GF-D8 (cell line): ENCODE data around the gene GALNT15.

ENCODE experiments used
- DNase-seq: peaks from one replicate; lab custom pipeline; 2025; lab: John Stamatoyannopoulos, UW

The GALNT15 gene

DNA sequence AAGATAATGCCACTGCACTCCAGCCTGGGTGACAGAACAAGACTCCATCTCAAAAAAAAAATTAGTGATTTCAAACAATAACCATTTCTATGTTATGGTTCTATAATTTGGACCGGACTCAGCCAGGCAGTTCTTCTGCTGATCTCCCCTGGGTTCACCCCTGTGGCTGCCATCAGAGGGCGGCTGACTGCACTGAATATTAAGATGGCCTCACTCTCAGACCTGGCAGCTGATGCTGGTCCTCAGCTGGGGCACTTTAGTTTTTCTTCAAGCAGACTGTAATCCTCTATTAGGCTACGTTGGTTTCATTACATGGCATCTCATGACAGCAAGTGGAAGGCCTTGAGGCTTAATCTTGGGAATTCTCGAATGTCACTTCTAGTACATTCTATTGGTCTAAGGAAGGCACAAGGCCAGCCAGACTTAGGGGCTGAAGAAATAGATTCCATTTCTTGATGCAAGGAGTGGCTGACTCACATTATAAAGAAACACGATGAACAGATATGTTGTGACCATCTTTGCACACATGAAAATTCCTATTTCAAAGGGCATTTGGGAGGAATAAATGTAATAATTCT is 12.8 kb downstream of the GALNT15 start:
- no peak for DNase-seq

DNA sequence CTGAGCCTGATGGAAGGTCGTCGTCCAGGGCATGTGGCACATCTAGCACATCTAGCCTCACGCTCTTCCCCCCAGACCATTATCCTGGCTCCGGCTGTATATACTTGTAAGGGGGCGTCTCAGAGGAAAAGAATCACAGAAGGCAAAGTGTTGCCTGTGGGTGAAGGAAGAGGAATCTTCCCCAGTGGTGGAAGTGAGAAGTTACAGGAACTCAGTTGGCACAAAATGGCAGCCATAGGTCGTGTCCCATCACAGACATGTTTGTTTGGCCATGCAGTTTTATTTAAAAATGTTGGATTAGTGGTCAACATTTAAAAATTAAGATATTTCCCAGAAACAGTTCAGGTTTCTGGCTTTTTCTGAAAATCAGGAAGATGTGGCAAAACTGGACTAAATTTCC is 13.6 kb downstream of the GALNT15 start:
- DNase-seq, result no peak

- no peak for DNase-seq
Observed at GRCh38 chr3:16189201-16189600, 14.7 kb downstream of the GALNT15 start.

- no peak for DNase-seq
Observed at GRCh38 chr3:16190704-16191103, 16.2 kb downstream of the GALNT15 start.

DNA sequence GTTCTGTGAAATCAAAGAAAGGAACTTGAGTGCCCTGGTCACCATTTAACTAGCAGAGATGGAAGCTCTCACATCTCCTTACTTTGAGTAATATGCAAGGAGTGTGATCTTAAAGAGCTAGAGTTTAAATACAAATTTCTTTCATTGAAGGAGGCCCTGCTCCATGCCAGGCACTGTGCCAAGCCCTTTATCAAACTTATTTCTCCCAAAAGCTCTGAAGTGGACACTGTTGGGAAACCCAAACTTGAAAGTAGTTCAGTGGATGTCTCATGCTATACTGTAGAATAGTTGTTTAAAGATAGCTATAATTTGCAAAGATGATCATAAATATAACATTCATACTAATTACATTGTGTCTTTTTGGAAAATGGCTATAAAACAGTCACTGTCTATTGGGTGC is 17.1 kb downstream of the GALNT15 start:
- DNase-seq, result no peak

DNA sequence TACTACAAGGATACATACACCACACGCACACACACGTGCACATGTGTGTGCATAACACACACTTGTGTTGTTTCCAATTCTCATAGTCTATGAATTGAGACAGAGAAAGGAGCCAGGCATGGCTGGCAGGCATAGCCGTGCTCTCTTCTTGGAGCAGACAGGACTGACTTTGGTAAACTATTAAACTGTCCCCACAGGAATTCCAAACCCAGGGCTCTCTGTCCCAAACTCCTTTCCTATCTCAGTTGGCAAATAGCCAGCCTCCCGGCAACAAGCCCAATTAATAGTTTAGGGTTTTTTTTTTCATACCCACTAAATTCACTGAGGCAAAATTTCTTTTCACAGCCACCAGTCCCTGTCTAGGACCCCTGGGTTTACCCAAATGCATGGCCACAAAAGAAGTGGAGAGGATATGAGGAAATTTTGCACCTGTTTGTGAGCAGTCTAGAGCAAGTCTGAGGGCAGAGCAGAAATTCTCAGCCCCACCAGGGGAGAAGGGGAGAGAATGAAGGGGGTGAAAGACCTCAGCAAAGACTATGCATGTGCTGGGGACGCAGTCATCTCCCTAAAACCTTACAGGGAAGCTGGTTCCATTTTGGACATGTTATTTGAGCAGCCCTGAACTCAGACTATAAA is 17.8 kb downstream of the GALNT15 start:
- DNase-seq, result no peak

DNA sequence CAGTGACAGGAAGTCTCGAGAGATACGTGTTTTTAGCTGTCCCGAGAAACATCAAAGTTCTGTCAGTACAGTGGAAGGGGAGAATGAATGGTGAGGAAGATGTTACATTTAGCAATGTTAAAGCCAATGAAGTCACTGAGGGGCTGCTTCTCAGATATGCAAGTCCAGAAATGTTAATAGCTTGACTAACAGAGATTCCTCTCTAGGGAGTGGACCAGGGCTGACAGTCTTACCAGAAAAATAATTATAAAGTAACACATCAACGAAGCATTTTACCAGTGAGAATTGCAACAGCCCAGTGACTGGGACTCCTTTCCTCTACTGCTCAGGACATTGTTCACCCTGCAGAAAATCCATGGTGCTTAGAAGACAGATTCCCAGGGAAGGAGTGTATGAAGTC is 23.9 kb downstream of the GALNT15 start:
- no peak for DNase-seq

DNA sequence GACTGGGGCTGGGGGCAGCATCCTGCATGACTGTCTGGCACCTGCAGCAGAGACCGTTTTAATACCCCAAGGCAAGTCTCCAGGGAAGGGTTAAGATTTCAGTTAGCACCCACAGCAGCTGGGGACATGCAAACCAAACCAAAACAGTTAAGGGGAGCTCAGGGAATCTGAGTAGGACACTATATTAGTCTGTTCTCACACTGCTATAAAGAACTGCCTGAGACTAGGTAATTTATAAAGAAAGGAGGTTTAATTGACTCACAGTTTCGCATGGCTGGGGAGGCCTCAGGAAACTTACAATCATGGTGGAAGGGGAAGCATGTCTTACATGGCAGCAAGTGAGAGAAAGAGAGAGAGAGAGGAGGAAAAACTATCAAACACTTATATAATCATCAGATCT is 25.3 kb downstream of the GALNT15 start:
- DNase-seq, result no peak

DNA sequence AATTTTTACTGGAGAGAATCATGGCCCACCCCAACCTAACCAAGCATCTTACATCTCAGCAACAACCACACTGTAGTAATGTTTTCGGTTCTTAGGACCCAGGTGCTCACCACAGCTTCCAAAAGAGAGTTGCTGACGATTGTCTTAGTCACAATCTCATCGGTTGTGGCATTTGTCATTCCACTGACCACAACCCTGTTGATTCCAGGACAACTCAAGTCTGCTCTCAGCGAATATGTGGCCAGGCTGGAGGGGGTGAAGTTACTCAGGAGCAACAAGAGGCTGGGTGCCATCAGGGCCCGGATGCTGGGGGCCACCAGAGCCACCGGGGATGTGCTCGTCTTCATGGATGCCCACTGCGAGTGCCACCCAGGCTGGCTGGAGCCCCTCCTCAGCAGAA is 25.9 kb downstream of the GALNT15 start:
- DNase-seq, result no peak

DNA sequence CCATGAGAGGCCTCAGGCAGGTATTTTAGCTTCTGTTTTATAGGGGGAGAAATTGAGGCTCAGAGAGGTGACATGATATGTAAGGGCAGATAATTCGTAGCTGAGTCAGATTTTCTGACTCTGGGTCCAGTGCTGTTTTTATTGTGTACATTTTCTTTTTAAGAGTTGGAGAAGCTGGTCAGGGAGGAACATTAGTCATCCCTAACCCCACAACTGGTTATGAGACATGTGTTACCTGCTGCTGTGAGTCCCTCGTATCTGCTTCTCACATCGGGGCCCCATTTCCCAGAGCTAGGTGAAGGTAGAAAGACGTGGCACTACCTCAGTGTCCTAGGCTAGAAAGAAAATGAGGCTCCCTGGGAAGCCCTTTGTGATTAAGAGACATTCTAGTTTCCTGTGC is 28.6 kb downstream of the GALNT15 start:
- no peak for DNase-seq

- no peak for DNase-seq
Observed at GRCh38 chr3:16203671-16204629, 29.5 kb downstream of the GALNT15 start.

DNA sequence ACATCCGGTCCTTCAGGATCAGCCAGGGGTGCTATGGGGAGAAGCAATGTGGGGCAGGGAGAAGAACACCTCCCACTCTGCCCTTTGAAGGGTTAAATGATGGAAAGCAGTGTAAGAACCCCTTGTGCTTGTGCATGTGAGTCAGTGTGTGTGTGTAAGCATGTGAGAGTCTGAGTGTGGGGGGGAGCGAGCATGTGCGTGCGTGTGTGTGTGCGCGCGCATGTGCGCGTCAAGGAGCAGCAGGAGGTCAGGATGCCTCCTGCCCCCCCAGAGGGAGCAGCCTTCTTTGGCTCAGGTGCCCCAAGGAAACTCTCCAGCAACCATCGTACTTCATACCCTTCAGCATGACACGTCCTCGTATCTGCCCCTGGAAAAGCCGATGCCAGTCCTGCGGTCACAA is 30.3 kb downstream of the GALNT15 start:
- no peak for DNase-seq

DNA sequence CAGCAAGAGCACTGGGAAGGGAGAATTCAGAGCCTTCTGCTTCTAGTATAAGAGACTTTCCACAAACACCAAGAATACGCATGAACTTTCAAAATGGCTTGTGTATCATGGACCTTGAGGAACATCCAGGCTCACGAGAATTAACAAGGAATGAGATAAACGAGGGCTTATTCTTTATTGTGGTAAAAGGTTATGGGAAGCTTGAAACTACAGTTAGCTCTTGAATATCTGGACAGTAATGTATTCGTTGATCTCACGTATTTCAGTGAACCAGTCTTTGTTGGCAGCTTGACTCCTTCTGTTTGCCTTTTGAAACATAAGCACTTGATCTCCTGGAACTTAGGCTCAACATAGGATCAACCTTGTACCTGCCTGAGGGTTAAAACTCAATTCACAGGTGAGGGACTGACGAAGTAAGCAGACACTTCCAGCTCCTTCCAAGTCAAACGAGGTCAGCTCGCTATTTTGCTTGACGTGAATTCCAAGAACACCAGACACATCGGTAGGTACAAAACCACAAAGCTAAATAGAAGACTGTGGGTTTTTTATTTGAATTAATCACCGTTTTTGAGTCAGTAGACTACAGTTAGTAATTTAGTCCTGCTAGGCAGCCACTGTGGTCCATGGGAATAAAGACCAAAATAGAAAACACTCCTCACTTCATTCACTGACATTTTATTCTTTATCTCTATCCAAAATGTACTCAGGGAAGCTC is 30.8 kb downstream of the GALNT15 start:
- DNase-seq, result no peak

DNA sequence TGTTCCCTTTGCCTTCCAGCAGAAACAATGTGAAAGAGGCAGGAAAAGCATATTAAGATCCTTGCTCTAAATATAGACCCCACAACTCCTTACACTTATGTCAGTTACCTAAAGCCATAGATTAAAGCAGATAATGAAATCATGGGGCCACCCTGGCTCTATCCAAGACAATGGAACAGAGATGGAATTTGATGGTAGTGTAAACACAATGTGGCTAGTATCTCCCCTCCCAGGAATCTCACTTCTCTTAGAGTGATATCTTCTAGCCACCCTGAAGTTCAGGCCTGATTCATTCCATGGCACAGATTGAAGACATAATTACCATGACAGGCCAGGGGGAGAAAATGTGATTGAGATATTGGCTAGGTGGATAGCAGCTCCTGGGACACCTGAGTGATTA is 32.6 kb downstream of the GALNT15 start:
- no peak for DNase-seq

DNA sequence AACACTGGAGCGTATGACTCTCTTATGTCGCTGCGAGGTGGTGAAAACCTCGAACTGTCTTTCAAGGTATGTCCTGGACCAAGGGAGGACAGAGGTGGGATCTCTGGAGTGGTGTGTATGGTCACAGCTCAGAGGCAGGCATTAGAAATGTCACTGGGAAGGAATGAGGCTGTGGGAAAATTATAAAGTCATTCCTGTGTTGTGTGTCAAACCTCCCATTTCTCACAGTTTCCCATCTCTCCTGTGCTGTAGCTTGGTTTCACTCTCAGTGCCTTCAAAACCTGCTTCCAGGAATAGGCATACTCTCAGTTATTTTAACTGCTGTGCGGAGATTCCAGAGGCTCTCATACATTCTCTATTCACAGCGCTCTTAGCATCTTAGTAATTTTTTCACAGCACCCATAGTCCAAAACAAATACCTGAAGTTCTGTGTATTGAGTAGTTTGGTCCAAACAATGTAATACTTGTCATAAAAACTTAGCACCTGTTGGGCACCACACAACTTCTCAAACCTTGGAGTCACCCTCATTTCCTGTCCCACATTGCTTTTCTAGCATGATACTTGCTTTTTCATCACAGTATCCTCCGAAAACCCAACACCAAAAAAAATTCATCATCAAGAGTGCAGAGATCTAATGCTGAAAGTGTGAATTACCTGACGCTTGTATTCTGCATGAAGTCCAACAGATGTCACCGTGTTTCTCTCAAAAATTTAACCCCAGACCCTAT is 36.9 kb downstream of the GALNT15 start:
- DNase-seq, result no peak

DNA sequence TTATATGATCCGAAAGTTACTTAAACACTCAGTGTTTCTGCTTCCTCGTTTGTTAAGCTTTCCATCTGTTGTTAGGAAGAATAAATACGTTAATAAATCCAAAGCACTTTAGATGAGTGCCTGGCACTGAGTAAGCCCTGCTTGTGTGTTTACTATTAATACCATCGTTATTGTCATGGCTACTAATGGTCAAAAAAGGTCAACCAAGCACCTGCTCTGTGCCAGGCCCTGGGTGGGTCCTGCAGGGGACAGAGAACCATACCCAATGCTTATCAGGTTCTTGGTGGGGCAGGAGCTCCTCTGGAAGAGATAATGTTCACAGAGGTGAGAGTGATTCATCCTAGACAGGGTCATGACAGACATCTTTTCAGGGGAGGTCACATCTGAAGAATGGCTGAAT is 39.9 kb downstream of the GALNT15 start:
- DNase-seq, result no peak

DNA sequence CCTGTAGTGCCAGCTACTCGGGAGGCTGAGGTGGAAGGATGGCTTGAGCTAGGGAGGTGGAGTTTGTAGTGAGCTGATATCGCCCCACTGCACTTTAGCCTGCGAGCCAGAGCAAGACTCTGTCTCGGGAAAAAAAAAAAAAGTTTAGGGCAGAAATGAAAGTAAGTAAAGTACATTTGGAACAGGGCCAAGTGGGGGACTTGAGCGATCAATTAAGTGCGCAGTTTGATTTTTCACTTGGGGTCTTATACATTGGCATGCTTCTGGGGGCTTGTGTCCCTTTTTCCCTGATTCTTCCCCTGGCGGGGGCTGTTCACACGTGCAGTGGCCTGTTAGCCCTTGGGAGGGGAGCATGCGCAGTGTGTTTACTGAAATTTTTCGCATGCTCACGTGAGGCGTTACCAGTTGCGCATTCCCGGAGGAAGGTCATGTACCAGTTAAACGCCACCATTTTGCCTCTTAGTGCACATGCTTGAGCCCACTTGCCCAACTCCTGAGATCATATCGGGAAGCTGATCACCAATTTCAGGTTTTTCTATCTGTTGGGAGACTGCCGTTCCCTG is 42.0 kb downstream of the GALNT15 start:
- no peak for DNase-seq

GRCh38 chr3:16219777-16220176 is 45.3 kb downstream of the GALNT15 start:
- no peak for DNase-seq

DNA sequence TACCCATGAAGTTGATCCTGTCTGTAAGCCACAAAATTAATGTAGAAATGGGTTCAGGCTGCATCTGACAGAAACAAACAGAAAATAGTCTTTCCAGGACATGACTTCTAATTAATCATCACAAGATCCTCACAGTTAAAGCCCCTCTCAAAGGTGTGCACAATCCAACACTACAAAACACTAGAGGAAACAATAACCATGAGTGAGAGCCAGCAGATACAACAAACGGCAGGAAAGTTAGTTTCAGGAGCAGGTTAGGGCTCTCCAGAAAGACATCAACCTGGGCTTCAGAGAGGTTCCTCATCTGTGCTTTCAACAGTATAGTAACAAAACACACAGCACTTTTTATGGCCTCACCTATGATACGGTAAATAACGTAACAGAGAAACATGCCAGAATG is 47.5 kb downstream of the GALNT15 start:
- DNase-seq, result no peak

- no peak for DNase-seq
Observed at GRCh38 chr3:16222547-16222946, 48.1 kb downstream of the GALNT15 start.

DNA sequence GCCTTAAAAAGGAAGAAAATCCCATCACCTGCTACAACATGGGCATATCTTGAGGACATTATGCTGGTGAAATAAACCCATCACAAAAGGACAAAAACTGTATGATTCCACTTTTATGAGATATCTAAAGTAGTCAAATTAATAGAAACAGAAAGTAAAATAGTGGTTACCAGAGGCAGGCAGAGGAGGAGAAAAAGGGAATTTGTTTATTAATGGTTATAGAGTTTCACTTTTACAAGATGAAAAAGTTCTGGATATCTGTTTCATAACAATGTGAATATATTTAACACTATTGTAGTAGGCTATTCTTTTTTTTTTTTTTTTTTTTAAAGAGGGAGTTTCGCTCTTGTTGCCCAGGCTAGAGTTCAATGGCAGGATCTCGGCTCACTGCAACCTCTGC is 49.8 kb downstream of the GALNT15 start:
- no peak for DNase-seq

GRCh38 chr3:16227566-16227965 is 53.1 kb downstream of the GALNT15 start:
- no peak for DNase-seq
